GM12864 (cell line): ENCODE results near the gene TICRR.

Experiments
- DNase-seq: peaks from one replicate; pipeline ENCODE4 v3.0.0-alpha.2; 2011; ENCODE audit warnings: low read depth
- H3K4me3 ChIP-seq: 2 replicates; pipeline ENCODE4 v1.5.1; 2011; ENCODE audit warnings: mild to moderate bottlenecking, low read depth, low read length, control low read depth
- TF ChIP-seq, protein P1 (sequence below): IDR thresholded peaks from 2 replicates; pipeline ENCODE4 v1.5.1; 2011; ENCODE audit warnings: low read depth, mild to moderate bottlenecking, moderate library complexity, low read length, control low read depth, inconsistent platforms; ENCODE audit errors: missing control alignments

The TICRR gene

GRCh38 chr15:89666858-89667705, 91.8 kb downstream of the TICRR start:
- H3K4me3 ChIP-seq = no peak overlapping the region
- TF ChIP-seq, protein P1, sequence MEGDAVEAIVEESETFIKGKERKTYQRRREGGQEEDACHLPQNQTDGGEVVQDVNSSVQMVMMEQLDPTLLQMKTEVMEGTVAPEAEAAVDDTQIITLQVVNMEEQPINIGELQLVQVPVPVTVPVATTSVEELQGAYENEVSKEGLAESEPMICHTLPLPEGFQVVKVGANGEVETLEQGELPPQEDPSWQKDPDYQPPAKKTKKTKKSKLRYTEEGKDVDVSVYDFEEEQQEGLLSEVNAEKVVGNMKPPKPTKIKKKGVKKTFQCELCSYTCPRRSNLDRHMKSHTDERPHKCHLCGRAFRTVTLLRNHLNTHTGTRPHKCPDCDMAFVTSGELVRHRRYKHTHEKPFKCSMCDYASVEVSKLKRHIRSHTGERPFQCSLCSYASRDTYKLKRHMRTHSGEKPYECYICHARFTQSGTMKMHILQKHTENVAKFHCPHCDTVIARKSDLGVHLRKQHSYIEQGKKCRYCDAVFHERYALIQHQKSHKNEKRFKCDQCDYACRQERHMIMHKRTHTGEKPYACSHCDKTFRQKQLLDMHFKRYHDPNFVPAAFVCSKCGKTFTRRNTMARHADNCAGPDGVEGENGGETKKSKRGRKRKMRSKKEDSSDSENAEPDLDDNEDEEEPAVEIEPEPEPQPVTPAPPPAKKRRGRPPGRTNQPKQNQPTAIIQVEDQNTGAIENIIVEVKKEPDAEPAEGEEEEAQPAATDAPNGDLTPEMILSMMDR = no peak
- no peak for DNase-seq

- no peak overlapping the region for H3K4me3 ChIP-seq
- no peak for DNase-seq
- TF ChIP-seq, protein P1 = no peak
Measured at GRCh38 chr15:89667706-89667960, 92.4 kb downstream of the TICRR start.

DNA sequence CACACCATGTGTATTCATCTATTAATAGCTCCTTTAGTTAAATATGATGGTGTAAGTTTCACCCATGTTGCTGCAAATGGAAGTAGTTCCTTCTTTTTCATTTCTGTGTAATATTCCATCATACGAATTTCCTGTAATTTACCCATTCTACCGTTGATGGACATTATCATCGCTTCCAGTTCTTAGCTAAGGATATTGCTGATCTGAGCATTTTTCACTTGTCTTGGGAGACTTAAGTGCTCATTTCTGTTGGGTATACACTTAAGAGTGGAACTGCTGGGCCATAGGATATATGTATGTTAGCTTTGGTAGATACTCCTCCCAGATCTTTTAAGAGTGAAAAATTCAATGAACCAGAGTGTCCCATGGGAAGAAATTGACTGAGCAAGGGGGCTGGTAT, 92.9 kb downstream of the TICRR start:
- DNase-seq = no peak
- TF ChIP-seq, protein P1 = no peak

GRCh38 chr15:89669309-89669865, 94.1 kb downstream of the TICRR start:
- no peak overlapping the region for H3K4me3 ChIP-seq
- DNase-seq = no peak
- TF ChIP-seq, protein P1 = no peak

More for the DNA sequence above, 92.9 kb downstream of the TICRR start:
- no peak overlapping the region for H3K4me3 ChIP-seq

DNA sequence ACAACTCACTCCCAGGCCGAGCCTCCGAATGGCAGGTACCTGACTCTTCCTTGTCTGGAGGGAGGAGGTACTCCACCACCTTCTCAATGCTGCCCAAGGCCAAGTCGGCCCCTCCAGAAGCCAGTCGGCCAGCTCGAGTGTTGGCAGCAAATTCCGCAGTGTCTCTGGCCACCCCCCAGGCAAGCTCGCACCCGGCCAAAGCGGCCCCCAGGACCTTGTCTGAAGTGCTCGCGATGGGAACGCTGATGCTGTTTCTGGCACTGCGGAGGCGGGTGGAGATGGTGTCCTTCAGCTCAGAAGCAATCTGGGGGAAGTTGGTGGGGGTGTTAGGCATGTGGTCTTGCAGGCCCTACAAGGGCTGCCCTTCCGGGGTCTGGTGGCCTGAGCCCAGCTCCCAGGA, 94.7 kb downstream of the TICRR start:
- TF ChIP-seq, protein P1 = no peak
- no peak for DNase-seq
- H3K4me3 ChIP-seq = no peak overlapping the region

DNA sequence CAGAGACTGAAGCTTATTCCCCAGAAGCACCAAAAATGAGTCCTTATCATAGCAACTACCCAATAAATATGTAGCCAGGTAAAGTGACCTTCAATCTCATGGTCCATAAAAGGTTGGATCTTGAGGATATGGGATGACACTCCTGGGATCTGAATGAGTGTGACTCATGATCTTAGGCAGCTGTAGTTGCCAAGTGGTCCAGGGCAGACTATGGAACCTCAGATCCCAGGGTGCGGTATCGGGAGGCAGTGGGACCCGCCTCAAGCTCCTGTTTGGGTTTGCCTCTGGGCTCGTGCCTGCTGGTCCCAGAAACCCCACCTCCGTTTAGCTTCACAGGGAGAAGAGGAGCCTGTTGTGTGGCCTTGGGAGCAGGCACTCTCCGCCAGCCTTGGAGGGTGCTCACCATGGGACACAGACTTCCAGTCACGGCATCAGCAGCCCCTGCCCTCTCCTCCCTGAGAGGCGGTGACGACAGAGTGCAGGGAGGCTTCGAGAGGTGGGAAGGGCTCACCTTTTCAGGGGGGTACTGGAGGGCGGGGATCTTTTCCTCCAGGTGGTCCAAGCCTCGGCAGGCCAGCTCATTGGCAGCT, 95.8 kb downstream of the TICRR start:
- H3K4me3 ChIP-seq = no peak overlapping the region
- DNase-seq = no peak
- TF ChIP-seq, protein P1 = no peak
